ENCODE data around the gene CHPF2. TPM values are rescaled to one million over a fixed set of nuclear protein-coding genes. Genes with fewer than 3 reads are reported as not detected.

Gene CHPF2
- polyA plus RNA-seq, 3 donors: 34.4 to 38.0 (median 36.0) TPM

GRCh38 chr7:151213826-151214225 is 18.5 kb upstream of the CHPF2 start:
- no peaks in the 10 kb centered on the region for H3K27me3 ChIP-seq (ENCODE audit: control insufficient read depth in 2 of 2, insufficient read depth in 2 of 2, low read length in 2 of 2)
- H3K4me3 Mint-ChIP-seq: no peak overlapping the region
- TF ChIP-seq CTCF (IDR thresholded peaks at IDR 0.05): no peak
- no peak overlapping the region for H3K9ac ChIP-seq (ENCODE audit: insufficient read depth, low read length, poor library complexity, severe bottlenecking)
- H3K36me3 ChIP-seq (replicated peaks in 1 of 2; ENCODE audit: control insufficient read depth in 1 of 2, insufficient read depth in 2 of 2, low read length in 2 of 2): peaks cover 59 to 70% of the 10 kb centered on the region in 2 donors
- WGBS (ENCODE audit: insufficient coverage): 89% methylated on average over 3 of the region's 3 CpGs
- peaks cover 2 to 3% (median 3%) of the 10 kb centered on the region in 3 donors for H3K27me3 Mint-ChIP-seq (ENCODE audit: low read depth in 3 of 3)
- H3K27ac ChIP-seq (ENCODE audit: low read depth in 1 of 2, low read length in 2 of 2): no peak overlapping the region
- no peaks in the 10 kb centered on the region for H3K4me1 ChIP-seq (ENCODE audit: control insufficient read depth in 1 of 2, insufficient read depth in 2 of 2, low read length in 2 of 2)
- H4K20me1 ChIP-seq (ENCODE audit: insufficient read depth, low read length): no peaks in the 10 kb centered on the region
- no peaks in the 10 kb centered on the region for H3K79me2 ChIP-seq (ENCODE audit: insufficient read depth, low read length)
- H2AFZ ChIP-seq (ENCODE audit: insufficient read depth, low read depth, low read length, poor library complexity, severe bottlenecking): no peak overlapping the region
- DNase-seq: no peak
- H3K4me2 ChIP-seq (replicated peaks; ENCODE audit: extremely low read depth, low read length, poor library complexity, severe bottlenecking): no peak overlapping the region
- peak overlapping the region in 1 of 7 donors; percentile 16 for H3K27ac Mint-ChIP-seq
- H3K36me3 Mint-ChIP-seq: peaks cover 69 to 72% of the 10 kb centered on the region in 2 donors
- no peaks in the 10 kb centered on the region for H3K4me1 Mint-ChIP-seq
- H3K9me3 ChIP-seq (replicated peaks in 1 of 2; ENCODE audit: control insufficient read depth in 1 of 2, insufficient read depth in 1 of 2, low read length in 2 of 2): no peaks in the 10 kb centered on the region
- H3K9me3 Mint-ChIP-seq: no peaks in the 10 kb centered on the region
- no peak overlapping the region for H3K4me3 ChIP-seq (replicated peaks in 1 of 3; ENCODE audit: low read depth in 2 of 3, low read length in 3 of 3)
- intact Hi-C loops (cut with micrococcal nuclease): no loop called here

- no peaks in the 10 kb centered on the region for H3K4me1 ChIP-seq (ENCODE audit: control insufficient read depth in 1 of 2, insufficient read depth in 2 of 2, low read length in 2 of 2)
- 100% methylated on average over 2 of the region's 5 CpGs for WGBS (ENCODE audit: insufficient coverage)
- intact Hi-C loops (cut with micrococcal nuclease): no loop called here
- Mint-ChIP-seq H3K27ac (no peak overlapping the region), H3K36me3 (peaks cover 80 to 87% of the 10 kb centered on the region in 2 donors), H3K9me3 (peaks cover 0 to 1% (median 0%) of the 10 kb centered on the region in 7 donors), H3K4me1 (no peaks in the 10 kb centered on the region), H3K27me3 (ENCODE audit: low read depth in 3 of 3) (peaks cover 0 to 3% (median 0%) of the 10 kb centered on the region in 3 donors), H3K4me3 (no peak overlapping the region)
- TF ChIP-seq CTCF (IDR thresholded peaks at IDR 0.05): no peak
- H4K20me1 ChIP-seq (ENCODE audit: insufficient read depth, low read length): no peaks in the 10 kb centered on the region
- H3K36me3 ChIP-seq (replicated peaks in 1 of 2; ENCODE audit: control insufficient read depth in 1 of 2, insufficient read depth in 2 of 2, low read length in 2 of 2): peaks cover 66 to 85% of the 10 kb centered on the region in 2 donors
- no peak overlapping the region for H3K4me2 ChIP-seq (replicated peaks; ENCODE audit: extremely low read depth, low read length, poor library complexity, severe bottlenecking)
- no peak overlapping the region for H3K9ac ChIP-seq (ENCODE audit: insufficient read depth, low read length, poor library complexity, severe bottlenecking)
- DNase-seq: no peak
- no peak overlapping the region for H3K27ac ChIP-seq (ENCODE audit: low read depth in 1 of 2, low read length in 2 of 2)
- no peaks in the 10 kb centered on the region for H3K79me2 ChIP-seq (ENCODE audit: insufficient read depth, low read length)
- H2AFZ ChIP-seq (ENCODE audit: insufficient read depth, low read depth, low read length, poor library complexity, severe bottlenecking): no peak overlapping the region
- no peak overlapping the region for H3K4me3 ChIP-seq (replicated peaks in 1 of 3; ENCODE audit: low read depth in 2 of 3, low read length in 3 of 3)
- H3K9me3 ChIP-seq (replicated peaks in 1 of 2; ENCODE audit: control insufficient read depth in 1 of 2, insufficient read depth in 1 of 2, low read length in 2 of 2): no peaks in the 10 kb centered on the region
- no peaks in the 10 kb centered on the region for H3K27me3 ChIP-seq (ENCODE audit: control insufficient read depth in 2 of 2, insufficient read depth in 2 of 2, low read length in 2 of 2)
These were observed 16.9 kb upstream of the CHPF2 start for GRCh38 chr7:151215396-151215795.

Measured in CD14-positive monocyte (primary cell).